ENCODE results near the gene NDUFB10. TPM values are rescaled to one million over a fixed set of nuclear protein-coding genes. Genes with fewer than 3 reads are reported as not detected.

NDUFB10 gene
- total RNA-seq, 2 experiments from 2014 or later: 40.7 to 41.1 TPM

DNA sequence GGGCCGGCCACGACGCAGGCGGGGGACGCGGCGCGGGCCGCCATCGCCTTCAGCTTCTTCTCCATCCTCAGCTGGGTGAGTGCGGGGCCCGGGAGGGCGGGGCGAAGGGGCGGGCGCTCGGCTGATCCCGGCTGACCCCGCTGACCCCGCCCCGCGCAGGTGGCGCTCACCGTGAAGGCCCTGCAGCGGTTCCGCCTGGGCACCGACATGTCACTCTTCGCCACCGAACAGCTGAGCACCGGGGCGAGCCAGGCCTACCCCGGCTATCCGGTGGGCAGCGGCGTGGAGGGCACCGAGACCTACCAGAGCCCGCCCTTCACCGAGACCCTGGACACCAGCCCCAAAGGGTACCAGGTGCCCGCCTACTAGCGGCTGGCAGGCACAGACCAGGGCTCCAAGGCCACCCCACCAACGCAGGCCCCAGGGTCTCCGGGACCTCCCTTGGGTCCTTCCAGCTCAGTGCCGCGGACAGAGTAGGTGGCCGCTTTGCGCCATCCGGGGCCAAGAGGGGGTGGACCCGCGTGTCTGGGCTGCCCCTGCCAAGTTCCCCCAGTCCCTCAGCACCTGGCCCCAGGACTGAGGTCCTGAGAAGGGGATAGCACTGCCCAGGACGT, 33.5 kb downstream of the NDUFB10 start:
- Mint-ChIP-seq H3K9me3 (no peaks in the 10 kb centered on the region), H3K36me3 (ENCODE audit: low read depth) (peaks cover 5% of the 10 kb centered on the region), H3K27ac (peak overlapping the region; percentile 78), H3K27me3 (peaks cover 19% of the 10 kb centered on the region), H3K4me1 (ENCODE audit: low read depth) (peaks cover 26% of the 10 kb centered on the region), H3K4me3 (no peak overlapping the region)
- intact Hi-C loops (cut with DNase I, micrococcal nuclease): loop anchor here in 1 of 2 experiments (1.0 to 5.0 kb wide), 3 partner anchors 16 to 51 kb away; partner anchors contain the start of genes MSRB1 and ZNF598
- no peak for DNase-seq
- no peak for ATAC-seq (ENCODE audit: poor library complexity)
- Histone ChIP-seq H3K27ac (ENCODE audit: low read depth in 1 of 2, low read length in 2 of 2) (peak overlapping the region in 1 of 2 donors; percentile 21), H3K36me3 (ENCODE audit: insufficient read depth, low read length) (peaks cover 5% of the 10 kb centered on the region), H3K27me3 (ENCODE audit: control insufficient read depth in 1 of 2, insufficient read depth in 2 of 2, low read length in 2 of 2) (peaks cover 13 to 15% of the 10 kb centered on the region in 2 experiments), H3K4me1 (ENCODE audit: insufficient read depth, low read length) (peaks cover 26% of the 10 kb centered on the region), H3K4me3 (ENCODE audit: low read length) (no peak overlapping the region), H3K9me3 (ENCODE audit: control insufficient read depth in 1 of 2, insufficient read depth in 1 of 2, low read length in 2 of 2) (peaks cover 0 to 18% of the 10 kb centered on the region in 2 experiments)
- POLR2A ChIA-PET: interaction anchor here (1.0 to 5.1 kb wide), 6 partner anchors 9 to 162 kb away, joined by 3 to 55 read pairs (median 13); partner anchors contain the start of genes GFER, NOXO1, RPS2 and TBL3
- CTCF ChIA-PET: interaction anchor here (1.0 to 3.2 kb wide), 3 partner anchors 11 to 148 kb away, joined by 6 to 17 read pairs (median 6); no protein-coding TSS in a partner anchor
- TF ChIP-seq CTCF (IDR thresholded peaks at IDR 0.05): no peak

DNA sequence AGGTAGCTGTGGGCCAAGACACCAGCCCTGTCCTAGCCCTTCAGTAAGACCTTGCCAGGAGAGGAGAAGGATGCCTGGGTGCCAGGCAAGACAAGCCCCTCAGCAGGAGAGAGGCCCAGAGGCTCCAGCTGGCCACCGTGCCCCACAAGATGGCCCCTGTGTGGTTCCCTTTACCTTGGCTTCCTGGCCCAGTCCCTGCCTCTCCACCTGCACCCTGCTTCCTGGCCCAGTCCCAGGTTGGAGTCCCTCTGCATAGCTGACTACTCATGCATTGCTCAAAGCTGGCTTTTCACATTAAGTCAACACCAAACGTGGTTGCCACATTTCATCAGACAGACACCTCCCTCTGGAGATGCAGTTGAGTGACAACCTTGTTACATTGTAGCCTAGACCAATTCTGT, 34.4 kb downstream of the NDUFB10 start:
- TF ChIP-seq CTCF (IDR thresholded peaks at IDR 0.05): no peak
- H3K36me3 Mint-ChIP-seq (ENCODE audit: low read depth): peaks cover 13% of the 10 kb centered on the region
- POLR2A ChIA-PET: interaction anchor here (0.6 to 5.1 kb wide), 7 partner anchors 10 to 161 kb away, joined by 3 to 55 read pairs (median 5); partner anchors contain the start of genes GFER, NOXO1, RPS2 and TBL3

GRCh38 chr16:1997494-1998359, 38.4 kb downstream of the NDUFB10 start:
- no peaks in the 10 kb centered on the region for H3K27me3 ChIP-seq (ENCODE audit: control insufficient read depth in 1 of 2, insufficient read depth in 2 of 2, low read length in 2 of 2)
- intact Hi-C loops (cut with DNase I, micrococcal nuclease): no loop called here
- no peak overlapping the region for H3K27ac Mint-ChIP-seq
- H3K9me3 ChIP-seq (ENCODE audit: control insufficient read depth in 1 of 2, insufficient read depth in 1 of 2, low read length in 2 of 2): peaks cover 0 to 6% of the 10 kb centered on the region in 2 experiments
- H3K36me3 Mint-ChIP-seq (ENCODE audit: low read depth): peaks cover 38% of the 10 kb centered on the region
- no peaks in the 10 kb centered on the region for H3K27me3 Mint-ChIP-seq
- H3K36me3 ChIP-seq (ENCODE audit: insufficient read depth, low read length): peaks cover 51% of the 10 kb centered on the region
- ATAC-seq (ENCODE audit: poor library complexity): no peak
- H3K4me1 Mint-ChIP-seq (ENCODE audit: low read depth): peaks cover 6% of the 10 kb centered on the region
- no peak overlapping the region for H3K4me3 ChIP-seq (ENCODE audit: low read length)
- no peak for DNase-seq
- H3K4me3 Mint-ChIP-seq: no peak overlapping the region
- ChIA-PET POLR2A (interaction anchor here (0.7 to 1.7 kb wide), 3 partner anchors 14 to 158 kb away, joined by 3 to 4 read pairs (median 4); partner anchors contain the start of genes GFER, RPS2 and TRAF7), CTCF (no interaction called here)
- no peak overlapping the region for H3K27ac ChIP-seq (ENCODE audit: low read depth in 1 of 2, low read length in 2 of 2)
- no peak for TF ChIP-seq CTCF (IDR thresholded peaks at IDR 0.05)
- no peaks in the 10 kb centered on the region for H3K4me1 ChIP-seq (ENCODE audit: insufficient read depth, low read length)
- H3K9me3 Mint-ChIP-seq: no peaks in the 10 kb centered on the region

More for the DNA sequence above, 34.4 kb downstream of the NDUFB10 start:
- H3K4me1 ChIP-seq (ENCODE audit: insufficient read depth, low read length): peaks cover 26% of the 10 kb centered on the region
- peaks cover 14% of the 10 kb centered on the region for H3K36me3 ChIP-seq (ENCODE audit: insufficient read depth, low read length)
- Mint-ChIP-seq H3K9me3 (no peaks in the 10 kb centered on the region), H3K4me1 (ENCODE audit: low read depth) (peaks cover 23% of the 10 kb centered on the region), H3K27ac (peak overlapping the region; percentile 78), H3K27me3 (peaks cover 12% of the 10 kb centered on the region), H3K4me3 (peak overlapping the region; percentile 82)
- DNase-seq: peak in 2 of 14 experiments; percentile 58 to 63
- H3K27me3 ChIP-seq (ENCODE audit: control insufficient read depth in 1 of 2, insufficient read depth in 2 of 2, low read length in 2 of 2): peaks cover 13 to 15% of the 10 kb centered on the region in 2 experiments
- H3K4me3 ChIP-seq (ENCODE audit: low read length): no peak overlapping the region
- no peak for ATAC-seq (ENCODE audit: poor library complexity)
- peaks cover 0 to 18% of the 10 kb centered on the region in 2 experiments for H3K9me3 ChIP-seq (ENCODE audit: control insufficient read depth in 1 of 2, insufficient read depth in 1 of 2, low read length in 2 of 2)
- intact Hi-C loops (cut with DNase I, micrococcal nuclease): loop anchor here in 1 of 2 experiments (5.0 kb wide), 1 partner anchor 51 kb away; the partner anchor contains the start of gene MSRB1
- CTCF ChIA-PET: interaction anchor here (1.0 to 2.5 kb wide), 2 partner anchors 10 to 23 kb away, joined by 6 to 7 read pairs; no protein-coding TSS in a partner anchor
- peak overlapping the region in 1 of 2 donors; percentile 44 for H3K27ac ChIP-seq (ENCODE audit: low read depth in 1 of 2, low read length in 2 of 2)

Data from CD4-positive, alpha-beta T cell (primary cell).